NCI-H1694 (cell line): ENCODE data around the gene DSTN.

Experiments
- DNase-seq: peaks from one replicate; lab custom pipeline; 2025; lab: John Stamatoyannopoulos, UW

Gene DSTN

GRCh38 chr20:17583126-17583525 lies 13.3 kb downstream of the DSTN start:
- no peak for DNase-seq

- DNase-seq, result no peak
Measured at GRCh38 chr20:17584689-17585088, 14.8 kb downstream of the DSTN start.

GRCh38 chr20:17586250-17586649 lies 16.4 kb downstream of the DSTN start:
- DNase-seq, result no peak

GRCh38 chr20:17587148-17587547 lies 17.3 kb downstream of the DSTN start:
- no peak for DNase-seq

- no peak for DNase-seq
Measured at GRCh38 chr20:17587824-17588223, 17.9 kb downstream of the DSTN start.

GRCh38 chr20:17589161-17589834 lies 19.4 kb downstream of the DSTN start:
- DNase-seq, result no peak

GRCh38 chr20:17590245-17590644 lies 20.4 kb downstream of the DSTN start:
- DNase-seq, result no peak

- DNase-seq, result no peak
Measured at GRCh38 chr20:17593902-17594301, 24.0 kb downstream of the DSTN start.

GRCh38 chr20:17594443-17594842 lies 24.6 kb downstream of the DSTN start:
- no peak for DNase-seq

GRCh38 chr20:17595856-17596255 lies 26.0 kb downstream of the DSTN start:
- DNase-seq, result no peak

GRCh38 chr20:17598013-17598550 lies 28.2 kb downstream of the DSTN start:
- DNase-seq, result no peak

GRCh38 chr20:17601957-17602356 lies 32.1 kb downstream of the DSTN start:
- no peak for DNase-seq

- DNase-seq, result no peak
Measured at GRCh38 chr20:17602493-17602892, 32.6 kb downstream of the DSTN start.

GRCh38 chr20:17605131-17605660 lies 35.3 kb downstream of the DSTN start:
- DNase-seq, result no peak

GRCh38 chr20:17606001-17606400 lies 36.1 kb downstream of the DSTN start:
- DNase-seq, result no peak

- DNase-seq, result no peak
Measured at GRCh38 chr20:17608701-17609497, 39.0 kb downstream of the DSTN start.

GRCh38 chr20:17609811-17610377 lies 40.0 kb downstream of the DSTN start:
- no peak for DNase-seq

- no peak for DNase-seq
Measured at GRCh38 chr20:17610566-17611289, 40.9 kb downstream of the DSTN start.

- DNase-seq, result no peak
Measured at GRCh38 chr20:17611290-17611539, 41.3 kb downstream of the DSTN start.

GRCh38 chr20:17611540-17612286 lies 41.8 kb downstream of the DSTN start:
- DNase-seq, result no peak

- DNase-seq, result no peak
Measured at GRCh38 chr20:17612287-17612991, 42.6 kb downstream of the DSTN start.
